ENCODE measurements around the gene GPHN.

The GPHN gene

GRCh38 chr14:66842911-66843512 lies 335.1 kb downstream of the GPHN start:
- TF ChIP-seq CTCF (IDR thresholded peaks at IDR 0.05; ENCODE audit: low read length, missing control alignments) = no peak
- no peak overlapping the region for H3K4me3 ChIP-seq (replicated peaks; ENCODE audit: low read depth, low read length)
- no peak for DNase-seq (ENCODE audit: low read depth)

- DNase-seq (ENCODE audit: low read depth) = no peak
- H3K4me3 ChIP-seq (replicated peaks; ENCODE audit: low read depth, low read length) = no peak overlapping the region
- TF ChIP-seq CTCF (IDR thresholded peaks at IDR 0.05; ENCODE audit: low read length, missing control alignments) = no peak
These were observed 342.4 kb downstream of the GPHN start for GRCh38 chr14:66850258-66850888.

- no peak for TF ChIP-seq CTCF (IDR thresholded peaks at IDR 0.05; ENCODE audit: low read length, missing control alignments)
- no peak overlapping the region for H3K4me3 ChIP-seq (replicated peaks; ENCODE audit: low read depth, low read length)
- no peak for DNase-seq (ENCODE audit: low read depth)
These were observed 345.4 kb downstream of the GPHN start for GRCh38 chr14:66853311-66853710.

- DNase-seq (ENCODE audit: low read depth) = no peak
- H3K4me3 ChIP-seq (replicated peaks; ENCODE audit: low read depth, low read length) = no peak overlapping the region
- no peak for TF ChIP-seq CTCF (IDR thresholded peaks at IDR 0.05; ENCODE audit: low read length, missing control alignments)
These were observed 349.9 kb downstream of the GPHN start for GRCh38 chr14:66857867-66858266.

GRCh38 chr14:66859063-66859671 lies 351.2 kb downstream of the GPHN start:
- TF ChIP-seq CTCF (IDR thresholded peaks at IDR 0.05; ENCODE audit: low read length, missing control alignments) = no peak
- DNase-seq (ENCODE audit: low read depth) = no peak

GRCh38 chr14:66881596-66881995 lies 373.6 kb downstream of the GPHN start:
- DNase-seq (ENCODE audit: low read depth) = no peak
- H3K4me3 ChIP-seq (replicated peaks; ENCODE audit: low read depth, low read length) = no peak overlapping the region
- TF ChIP-seq CTCF (IDR thresholded peaks at IDR 0.05; ENCODE audit: low read length, missing control alignments) = no peak

More at GRCh38 chr14:66859063-66859671, 351.2 kb downstream of the GPHN start:
- no peak overlapping the region for H3K4me3 ChIP-seq (replicated peaks; ENCODE audit: low read depth, low read length)

Data from fibroblast of pulmonary artery (primary cell).